ENCODE measurements around the gene DENND10.
A peak's percentile ranks its signal among the peaks of the same experiment; 100 is the strongest.
"Not testable (repeated sequence)": the region's sequence is repeated elsewhere in the genome, so short reads cannot be mapped to it uniquely, and the experiment has no call there.

DENND10 gene

DNA sequence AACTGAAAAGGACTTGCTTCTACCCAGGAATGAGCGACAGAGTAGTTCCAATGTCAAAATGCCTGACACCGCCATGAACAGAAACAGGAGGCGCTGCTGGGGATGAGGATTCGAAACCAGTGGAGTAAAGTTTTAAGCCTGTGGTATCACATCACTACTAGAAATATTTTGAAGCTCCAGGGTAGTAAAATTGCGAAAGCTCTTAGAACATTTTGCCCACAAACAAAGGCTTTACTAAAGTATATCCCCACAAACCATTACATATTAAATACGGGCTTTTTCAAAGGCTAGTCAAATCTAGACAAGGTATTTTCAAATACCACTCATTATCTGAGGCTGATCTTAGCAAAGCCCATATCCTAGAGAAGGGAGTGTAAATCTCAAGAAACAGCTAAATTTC, 72.3 kb downstream of the DENND10 start:
- DNase-seq: peak in 1 of 2 experiments; percentile 37

DNA sequence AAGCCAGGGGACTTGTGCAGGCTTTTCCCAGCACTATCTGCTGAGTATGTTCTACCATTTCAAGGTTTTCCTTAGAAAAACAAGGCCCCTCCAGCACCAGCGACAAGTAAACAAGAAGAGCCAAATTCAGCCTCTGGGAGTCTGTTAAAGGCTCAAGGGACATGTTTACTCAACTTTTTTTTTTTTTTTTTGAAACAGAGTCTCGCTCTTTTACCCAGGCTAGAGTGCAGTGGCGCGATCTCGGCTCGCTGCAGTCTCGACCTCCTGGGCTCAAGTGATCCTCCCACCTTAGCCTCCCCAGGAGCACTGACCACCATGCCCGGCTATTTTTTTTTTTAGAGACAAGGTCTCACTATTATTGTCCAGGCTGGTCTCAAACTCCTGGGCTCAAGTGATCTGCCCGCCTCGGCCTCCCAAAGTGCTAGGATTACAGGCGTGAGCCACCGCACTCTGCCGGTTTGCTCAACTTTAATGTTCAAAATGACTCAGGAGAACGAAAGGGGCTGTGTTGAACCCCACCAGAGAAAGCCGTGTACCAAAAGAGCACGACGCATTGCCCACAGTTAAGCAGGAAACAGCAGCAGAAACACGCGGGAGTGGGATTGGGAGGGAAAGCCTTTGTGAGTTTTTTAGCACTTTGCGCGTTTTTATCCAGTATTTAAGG, 73.9 kb downstream of the DENND10 start:
- peak in 1 of 2 experiments; percentile 74 for DNase-seq

DNA sequence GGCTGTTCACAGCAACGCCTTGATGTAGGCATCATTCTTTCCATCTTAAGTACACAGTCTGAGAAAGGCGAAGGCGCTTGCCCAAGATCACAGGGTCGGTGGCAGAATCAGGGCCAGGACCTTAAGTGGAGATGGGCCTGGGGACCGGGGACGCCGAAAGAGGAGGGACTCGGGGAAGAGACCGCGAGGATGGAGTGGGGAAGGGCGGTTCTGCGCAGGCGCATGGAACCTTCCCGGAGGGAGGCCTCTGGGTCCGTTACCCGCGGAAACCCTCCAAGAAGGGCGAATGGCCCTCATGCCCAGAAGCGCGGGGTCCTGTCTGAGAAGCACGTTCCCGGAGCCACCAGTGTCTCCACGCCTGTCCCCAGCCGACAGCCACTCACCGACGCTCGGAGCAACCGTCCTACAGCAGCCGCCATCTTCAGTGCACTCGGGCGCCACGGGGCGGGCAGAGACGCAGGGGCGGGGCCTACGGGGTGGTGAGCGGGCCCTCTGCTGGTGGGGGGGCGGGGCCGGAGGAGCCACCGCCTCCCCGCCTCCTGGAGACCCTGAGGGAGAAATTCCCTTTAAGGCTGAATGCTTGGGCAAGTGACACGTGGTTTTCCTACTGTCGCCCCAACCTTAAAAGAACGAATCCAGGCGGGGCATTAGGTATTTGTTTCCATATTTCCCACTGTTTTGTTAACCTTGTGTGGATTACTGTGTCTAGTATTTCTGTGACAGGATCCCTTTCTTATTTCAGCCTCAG, 74.6 kb downstream of the DENND10 start, which contains the start of gene PRDX3:
Gene PRDX3, minus strand, starts transcription at position 441 of the 748 bp plus-strand sequence. Its CDS starts 22 bp downstream, at position 419.
- DNase-seq: peak; percentile 96 to 97

DNA sequence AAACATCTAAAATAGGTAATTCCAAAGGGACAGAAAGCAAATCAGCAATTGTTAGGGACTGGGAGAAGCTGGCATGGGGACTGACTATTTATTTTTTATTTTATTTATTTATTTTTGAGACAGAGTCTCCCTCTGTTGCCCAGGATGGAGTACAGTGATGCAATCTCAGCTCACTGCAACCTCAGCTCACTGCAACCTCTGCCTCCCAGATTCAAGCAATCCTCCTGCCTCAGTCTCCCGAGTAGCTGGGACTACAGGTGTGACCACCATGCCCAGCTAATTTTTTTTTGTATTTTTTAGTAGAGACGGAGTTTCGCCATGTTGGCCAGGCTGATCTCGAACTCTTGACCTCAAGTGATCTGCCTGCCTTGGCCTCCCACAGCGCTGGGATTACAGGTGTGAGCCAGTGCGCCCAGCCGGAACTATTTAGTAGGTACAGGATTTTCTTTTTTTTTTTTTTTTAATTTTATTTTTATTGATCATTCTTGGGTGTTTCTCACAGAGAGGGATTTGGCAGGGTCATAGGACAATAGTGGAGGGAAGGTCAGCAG, 77.0 kb downstream of the DENND10 start:
- DNase-seq: not testable (repeated sequence)

DNA sequence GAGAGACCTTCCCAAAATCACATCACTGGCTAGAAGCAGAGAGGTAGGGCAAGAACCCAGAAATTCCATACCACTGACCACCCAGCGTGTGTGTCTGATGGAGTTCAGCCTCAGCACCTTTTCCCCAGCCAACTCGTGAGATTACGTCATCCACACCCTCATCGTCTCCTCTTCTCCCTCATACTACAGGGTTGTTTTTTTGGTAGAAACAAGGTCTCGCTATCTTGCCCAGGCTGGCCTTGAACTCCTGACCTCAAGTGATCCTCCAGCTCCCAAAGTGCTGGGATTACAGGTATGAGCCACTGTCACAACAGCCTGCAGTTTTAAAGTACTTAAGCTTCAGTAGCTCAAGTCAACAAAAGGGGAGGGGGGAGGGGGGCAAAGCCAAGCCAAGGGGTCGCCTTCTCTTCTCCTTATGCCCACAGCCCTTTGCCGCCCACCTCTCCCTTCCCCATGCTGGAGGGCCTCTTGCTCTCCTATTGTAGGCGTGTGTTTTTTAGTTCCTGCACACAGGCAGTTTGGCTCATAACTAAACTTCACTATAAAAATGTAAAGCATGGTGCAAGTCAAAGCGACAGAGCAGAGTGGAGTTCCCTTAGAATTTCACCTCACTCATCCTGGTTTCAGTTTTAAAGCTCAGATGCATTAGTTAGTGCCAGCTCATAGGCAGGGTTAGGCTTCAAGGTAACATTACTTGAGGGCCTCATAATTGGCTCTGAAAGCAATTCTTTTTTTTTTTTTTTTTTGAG, 79.9 kb downstream of the DENND10 start:
- DNase-seq: peak in 1 of 2 experiments; percentile 30
